Kidney (tissue), 14 donors: ENCODE results near the gene REXO4. TPM values are rescaled to one million over a fixed set of nuclear protein-coding genes. Genes with fewer than 3 reads are reported as not detected.

Source experiments
- DNase-seq, 5 donors: peaks; one replicate each; pipeline ENCODE4 v3.0.0-alpha.2; 2013 to 2020
- FAIRE-seq: peaks from 2 replicates; lab custom pipeline; 2012; peaks lifted over from hg19 to GRCh38; lab: Jason Lieb, UNC
- H3K27ac ChIP-seq, 2 donors: one replicate each; pipeline ENCODE4 v1.7.0; 2013; ENCODE audit warnings: low read depth in 2 of 2, low read length in 2 of 2, inconsistent platforms in 1 of 2
- H3K27me3 ChIP-seq: one replicate; pipeline ENCODE4 v1.7.1; 2013; ENCODE audit warnings: low read length, inconsistent platforms; ENCODE audit not compliant: control insufficient read depth, insufficient read depth
- H3K36me3 ChIP-seq, 3 donors: one replicate each; pipeline versions ENCODE4 v1.7.0 to v1.7.1; 2013; ENCODE audit warnings: low read length in 3 of 3, control low read depth in 1 of 3, inconsistent platforms in 1 of 3; ENCODE audit not compliant: insufficient read depth in 3 of 3, control insufficient read depth in 2 of 3
- H3K4me1 ChIP-seq, 3 donors: one replicate each; pipeline versions ENCODE4 v1.7.0 to v1.7.1; 2013; ENCODE audit warnings: low read length in 3 of 3, inconsistent platforms in 1 of 3, low read depth in 1 of 3; ENCODE audit not compliant: control insufficient read depth in 2 of 3, insufficient read depth in 2 of 3
- H3K4me3 ChIP-seq, 3 donors: one replicate each; pipeline versions ENCODE4 v1.7.0 to v1.8.1; 2013; ENCODE audit warnings: low read length in 3 of 3, control low read depth in 1 of 3, inconsistent platforms in 1 of 3
- H3K9ac ChIP-seq, 3 donors: one replicate each; pipeline versions ENCODE4 v1.7.0 to v1.7.1; 2013; ENCODE audit warnings: low read length in 3 of 3, control low read depth in 1 of 3, inconsistent platforms in 1 of 3
- H3K9me3 ChIP-seq, 3 donors: one replicate each; pipeline versions ENCODE4 v1.7.0 to v1.7.1; 2013; ENCODE audit warnings: low read length in 3 of 3, control low read depth in 1 of 3, inconsistent platforms in 1 of 3; ENCODE audit not compliant: control insufficient read depth in 2 of 3, insufficient read depth in 1 of 3
- CTCF ChIP-seq: IDR thresholded peaks from 3 replicates; pipeline ENCODE4 v1.5.1; 2012; ENCODE audit warnings: mild to moderate bottlenecking, moderate library complexity, borderline replicate concordance; ENCODE audit not compliant: insufficient read depth; ENCODE audit errors: extremely low read depth
- intact Hi-C: fragments of 100-400 bp; cut with DNase I; formaldehyde crosslinking; loops from one replicate; pipeline ENCODE4 v1.11.1; 2022
- polyA plus RNA-seq: library from polyadenylated mRNA; stranded (reverse); fragments of 350-450 nt; fragmentation: Illumina TruSeq; extraction: RNeasy Lipid Tissue Mini Kit (QIAGEN cat#74804); gene quantifications from one replicate; pipeline ENCODE4 v1.2.3, GENCODE V29; 2014; ENCODE audit warnings: low read depth, low replicate concordance; ENCODE audit not compliant: insufficient read depth
- total RNA-seq: library from RNA; stranded (reverse); fragmentation: NEBNext Ultra II Directional; extraction: Animal tissue kit (Norgen Biotek cat#: 25700); gene quantifications from one replicate; pipeline ENCODE4 v1.2.1, GENCODE V29; 2021
- donor health status: control.
- donor health status: control.
- donor health status: control.
- donor health status: control.
- donor health status: control.
- donor health status: DM: yes; HTN: yes; CAD: no.
- donor health status: Normal renal cell carcinoma (clear cell type).

REXO4 gene
- total and polyA plus RNA-seq, 2 donors from 2014 or later = 17.5 to 18.6 TPM

DNA sequence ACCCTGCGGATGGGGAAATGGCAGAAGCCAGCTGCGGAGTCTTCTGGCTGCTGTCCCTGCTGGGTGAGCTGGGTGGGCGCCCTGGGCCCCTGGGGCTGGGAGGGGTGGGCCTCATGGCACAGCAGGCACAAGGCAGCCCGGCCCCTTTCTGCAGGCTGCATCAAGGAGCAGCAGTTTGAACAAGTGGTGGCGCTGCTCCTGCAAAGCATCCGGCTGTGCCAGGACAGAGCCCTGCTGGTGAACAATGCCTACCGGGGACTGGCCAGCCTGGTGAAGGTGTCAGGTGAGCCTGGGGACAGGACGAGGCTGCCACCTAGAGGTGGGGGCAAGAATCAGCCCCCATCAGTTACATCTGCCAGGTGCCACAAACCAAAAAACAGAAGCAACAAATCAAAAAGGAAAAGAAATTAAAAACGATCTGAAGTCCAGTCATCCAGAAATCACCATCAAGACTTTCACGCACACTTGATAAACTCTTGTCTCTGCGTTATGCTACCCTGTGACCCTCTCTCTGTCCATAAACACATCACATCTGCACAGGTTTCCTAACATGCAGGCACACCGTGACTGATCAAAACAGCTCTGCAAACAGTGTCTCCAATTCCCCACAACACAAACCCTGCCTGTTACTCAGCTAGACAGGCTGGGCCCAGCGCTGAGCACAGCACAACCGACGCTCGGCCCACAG, 13.9 kb downstream of the REXO4 start:
- intact Hi-C loops = no loop called here
- Histone ChIP-seq H3K27ac (no peak overlapping the region), H3K4me1 (no peaks in the 10 kb centered on the region), H3K9me3 (no peaks in the 10 kb centered on the region), H3K4me3 (no peak overlapping the region), H3K9ac (no peak overlapping the region), H3K36me3 (peaks cover 0 to 10% (median 7%) of the 10 kb centered on the region in 3 donors), H3K27me3 (no peaks in the 10 kb centered on the region)
- DNase-seq = peak in 1 of 5 donors; percentile 75
- peak; percentile 42 for TF ChIP-seq CTCF
- FAIRE-seq = no peak

DNA sequence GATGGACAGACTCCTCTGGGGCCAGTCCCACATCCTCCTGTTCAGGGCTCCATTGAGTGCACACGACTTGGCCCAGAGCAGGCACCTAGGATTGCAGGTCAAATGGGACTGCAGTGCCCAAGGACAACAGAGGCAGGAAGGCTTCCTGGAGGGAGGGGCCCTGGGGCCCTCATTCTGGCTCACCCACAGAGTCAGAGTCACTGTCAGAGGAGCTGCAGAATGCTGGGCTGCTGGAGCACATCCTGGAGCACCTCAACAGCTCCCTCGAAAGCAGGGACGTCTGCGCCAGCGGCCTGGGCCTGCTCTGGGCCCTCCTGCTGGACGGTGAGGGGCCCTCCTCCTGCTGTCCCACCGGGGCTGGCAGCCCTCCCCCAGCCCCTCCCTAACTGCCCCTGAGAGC, 15.1 kb downstream of the REXO4 start:
- Histone ChIP-seq H3K9ac (no peak overlapping the region), H3K4me3 (no peak overlapping the region), H3K36me3 (peaks cover 0 to 10% (median 6%) of the 10 kb centered on the region in 3 donors), H3K27ac (no peak overlapping the region), H3K9me3 (no peaks in the 10 kb centered on the region), H3K27me3 (no peaks in the 10 kb centered on the region), H3K4me1 (no peaks in the 10 kb centered on the region)
- no peak for FAIRE-seq
- peak in 1 of 5 donors; percentile 57 for DNase-seq
- no peak for TF ChIP-seq CTCF
- intact Hi-C loops = no loop called here

GRCh38 chr9:133401588-133401987, 16.2 kb downstream of the REXO4 start:
- H3K4me1 ChIP-seq = no peaks in the 10 kb centered on the region
- H3K27me3 ChIP-seq = no peaks in the 10 kb centered on the region
- no peak for TF ChIP-seq CTCF
- no peak overlapping the region for H3K9ac ChIP-seq
- H3K9me3 ChIP-seq = no peaks in the 10 kb centered on the region
- no peak overlapping the region for H3K27ac ChIP-seq
- no peak for DNase-seq
- peaks cover 0 to 10% (median 2%) of the 10 kb centered on the region in 3 donors for H3K36me3 ChIP-seq
- no peak overlapping the region for H3K4me3 ChIP-seq
- intact Hi-C loops = no loop called here
- no peak for FAIRE-seq
